Hepatocyte (in vitro differentiated cells): ENCODE measurements around the gene URAD.

Source experiments
- EZH2 ChIP-seq: fragments of 200-600 bp; sonication (generic); IDR thresholded peaks from 2 replicates; pipeline ENCODE4 v1.6.1; 2016; ENCODE audit warnings: antibody characterized with exemption, mild to moderate bottlenecking, borderline replicate concordance
- EZH2phosphoT487 ChIP-seq: fragments of 200-600 bp; sonication (generic); IDR thresholded peaks from one replicate; pipeline ENCODE4 v1.6.1; 2018; ENCODE audit warnings: antibody characterized with exemption, mild to moderate bottlenecking, low read depth, moderate library complexity; ENCODE audit not compliant: unreplicated experiment, severe bottlenecking
- TF ChIP-seq, protein P1 (sequence below): fragments of 200-600 bp; sonication (generic); IDR thresholded peaks from 2 replicates; pipeline ENCODE4 v1.5.1; 2016; ENCODE audit warnings: antibody characterized with exemption, mild to moderate bottlenecking; ENCODE audit not compliant: poor library complexity

DNA sequence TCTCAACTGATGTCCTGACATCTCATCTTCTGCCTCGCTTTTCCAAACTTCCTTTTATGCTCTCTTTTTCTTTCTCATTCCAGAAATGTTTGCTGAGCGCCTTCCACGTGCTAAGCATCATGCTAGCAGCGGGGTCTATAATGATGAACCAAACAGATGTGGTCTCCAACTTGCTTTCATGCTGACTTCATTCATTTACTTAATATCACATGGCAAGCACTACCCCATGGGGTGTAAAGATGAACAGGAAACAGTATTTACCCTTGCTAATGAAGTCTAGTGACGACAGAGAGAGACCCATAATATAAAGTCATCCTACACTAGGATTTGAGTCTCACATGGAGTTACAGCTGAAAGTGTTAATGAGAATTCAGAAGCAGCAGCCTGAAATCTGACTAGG is 21.6 kb upstream of the URAD start:
- TF ChIP-seq, protein P1, sequence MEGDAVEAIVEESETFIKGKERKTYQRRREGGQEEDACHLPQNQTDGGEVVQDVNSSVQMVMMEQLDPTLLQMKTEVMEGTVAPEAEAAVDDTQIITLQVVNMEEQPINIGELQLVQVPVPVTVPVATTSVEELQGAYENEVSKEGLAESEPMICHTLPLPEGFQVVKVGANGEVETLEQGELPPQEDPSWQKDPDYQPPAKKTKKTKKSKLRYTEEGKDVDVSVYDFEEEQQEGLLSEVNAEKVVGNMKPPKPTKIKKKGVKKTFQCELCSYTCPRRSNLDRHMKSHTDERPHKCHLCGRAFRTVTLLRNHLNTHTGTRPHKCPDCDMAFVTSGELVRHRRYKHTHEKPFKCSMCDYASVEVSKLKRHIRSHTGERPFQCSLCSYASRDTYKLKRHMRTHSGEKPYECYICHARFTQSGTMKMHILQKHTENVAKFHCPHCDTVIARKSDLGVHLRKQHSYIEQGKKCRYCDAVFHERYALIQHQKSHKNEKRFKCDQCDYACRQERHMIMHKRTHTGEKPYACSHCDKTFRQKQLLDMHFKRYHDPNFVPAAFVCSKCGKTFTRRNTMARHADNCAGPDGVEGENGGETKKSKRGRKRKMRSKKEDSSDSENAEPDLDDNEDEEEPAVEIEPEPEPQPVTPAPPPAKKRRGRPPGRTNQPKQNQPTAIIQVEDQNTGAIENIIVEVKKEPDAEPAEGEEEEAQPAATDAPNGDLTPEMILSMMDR, result no peak
- TF ChIP-seq EZH2, result no peak
- TF ChIP-seq EZH2phosphoT487, result no peak
